Stimulated activated CD8-positive, alpha-beta memory T cell treated with anti-CD3 and anti-CD28 coated beads, Interleukin-7, amount 100 ng/mL, for 1 hour (primary cell): ENCODE data around the gene KDM5A.
"Not testable (repeated sequence)": the region's sequence is repeated elsewhere in the genome, so short reads cannot be mapped to it uniquely, and the experiment has no call there.

Source experiments
- DNase-seq, 2 donors: peaks; one replicate each; pipeline ENCODE4 v3.0.0-alpha.2; 2020; ENCODE audit warnings: low read depth in 2 of 2

Gene KDM5A

DNA sequence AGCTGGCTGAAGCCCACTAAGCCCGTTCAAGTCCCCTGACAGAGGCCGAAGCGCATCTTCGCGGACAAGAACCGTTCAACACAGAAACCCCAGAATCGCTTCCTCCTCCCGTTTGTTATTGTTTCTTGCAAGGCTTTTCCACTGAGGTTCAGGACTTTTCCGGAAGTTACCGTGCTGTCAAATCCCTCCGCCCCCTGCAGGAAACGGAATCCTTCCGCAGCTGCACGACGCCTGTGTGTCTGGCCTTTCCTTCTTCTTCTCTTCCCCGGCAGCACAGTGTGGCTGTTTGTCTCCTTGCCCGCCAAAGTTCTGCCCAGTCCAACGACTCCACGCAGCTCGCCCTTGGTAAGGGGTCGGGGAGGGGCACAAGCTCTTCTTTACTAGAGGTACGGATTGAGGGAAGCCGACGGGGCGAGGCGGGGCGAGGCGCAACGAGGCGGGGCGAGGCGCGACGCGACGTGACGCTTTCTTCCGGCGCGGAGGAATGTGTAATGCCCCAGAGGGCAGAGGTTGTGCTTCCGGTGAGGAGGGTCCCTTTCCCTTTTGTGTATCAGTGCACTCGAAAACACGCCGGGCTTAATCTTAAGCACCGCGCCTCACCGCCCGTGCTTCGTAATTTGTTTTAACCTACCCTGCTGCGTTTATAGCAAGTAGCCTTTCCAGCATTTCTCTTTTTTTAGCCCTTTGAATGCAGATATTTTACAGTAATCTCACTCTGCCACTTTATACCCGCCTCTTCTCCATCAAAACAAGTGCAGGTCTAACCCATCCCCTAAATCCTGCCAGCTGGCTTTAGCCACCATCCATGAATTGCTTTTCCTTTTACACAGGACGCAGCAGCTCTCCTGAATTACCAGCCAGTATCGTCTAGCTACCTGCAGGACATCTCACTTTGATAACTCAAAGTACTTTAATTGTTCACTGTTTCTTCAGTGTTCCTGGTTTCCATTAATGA, at the start of gene KDM5A:
TSS of gene KDM5A (minus strand) at position 179 of the 955 bp plus-strand sequence. CDS start 229 bp downstream, outside the sequence.
- peak; percentile 74 to 83 for DNase-seq

DNA sequence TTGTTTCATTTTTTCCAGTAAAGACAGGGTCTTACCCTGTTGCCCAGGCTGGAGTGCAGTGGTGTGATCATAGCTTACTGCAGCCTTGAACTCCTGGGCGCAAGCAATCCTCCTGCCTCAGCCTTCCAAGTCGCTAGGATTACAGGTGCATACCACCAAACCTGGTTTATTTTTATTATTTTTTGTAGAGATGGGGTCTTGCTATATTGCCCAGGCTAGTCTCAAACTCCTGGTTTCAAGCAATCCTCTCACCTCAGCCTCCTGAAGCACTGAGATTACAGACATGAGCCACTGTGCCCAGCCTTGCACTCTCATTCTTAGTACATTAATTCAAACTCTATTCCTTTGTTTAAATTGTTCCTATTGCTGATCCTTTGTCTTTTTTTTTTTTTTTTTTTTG, 46.6 kb upstream of the KDM5A start:
- DNase-seq, result not testable (repeated sequence)

- DNase-seq, result no peak
These were observed 33.4 kb upstream of the KDM5A start for GRCh38 chr12:422526-422925.

GRCh38 chr12:418432-418831, 29.3 kb upstream of the KDM5A start:
- no peak for DNase-seq

DNA sequence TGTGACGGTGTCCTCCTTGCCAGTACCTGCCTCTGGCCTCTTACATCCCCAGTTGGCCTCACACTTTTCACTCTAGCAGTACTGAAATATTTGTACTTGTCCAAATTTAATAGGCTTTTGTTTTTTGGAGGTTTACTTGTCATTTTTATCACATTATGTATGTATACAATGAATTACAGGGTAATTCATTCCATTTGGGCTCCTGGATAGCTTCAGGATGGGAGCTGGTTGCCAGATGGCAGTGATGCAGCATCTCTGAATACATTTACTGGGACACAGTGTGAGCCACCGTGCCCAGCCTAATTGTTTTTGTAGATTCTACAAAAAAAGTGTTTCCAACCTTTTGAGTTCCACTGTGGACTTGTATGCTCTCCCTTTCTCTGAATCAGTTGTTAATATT, 25.7 kb upstream of the KDM5A start:
- DNase-seq, result no peak

DNA sequence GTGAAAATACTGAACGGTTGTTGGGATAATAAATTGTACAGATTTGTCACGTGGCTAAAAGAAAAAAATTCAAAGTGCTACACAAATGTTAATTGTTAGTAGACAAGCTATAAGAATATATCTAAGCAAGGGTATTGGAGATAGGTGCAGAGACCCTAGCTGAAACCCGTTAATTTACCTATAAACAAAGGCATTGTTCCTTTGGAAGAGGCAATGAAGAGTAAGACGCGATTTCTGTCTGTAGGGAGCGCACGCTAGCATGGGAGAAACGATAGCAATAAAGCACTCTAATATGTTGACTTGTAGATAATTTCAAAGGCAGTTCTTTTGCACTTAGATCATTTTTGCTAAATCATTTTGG, 12.9 kb upstream of the KDM5A start:
- no peak for DNase-seq

DNA sequence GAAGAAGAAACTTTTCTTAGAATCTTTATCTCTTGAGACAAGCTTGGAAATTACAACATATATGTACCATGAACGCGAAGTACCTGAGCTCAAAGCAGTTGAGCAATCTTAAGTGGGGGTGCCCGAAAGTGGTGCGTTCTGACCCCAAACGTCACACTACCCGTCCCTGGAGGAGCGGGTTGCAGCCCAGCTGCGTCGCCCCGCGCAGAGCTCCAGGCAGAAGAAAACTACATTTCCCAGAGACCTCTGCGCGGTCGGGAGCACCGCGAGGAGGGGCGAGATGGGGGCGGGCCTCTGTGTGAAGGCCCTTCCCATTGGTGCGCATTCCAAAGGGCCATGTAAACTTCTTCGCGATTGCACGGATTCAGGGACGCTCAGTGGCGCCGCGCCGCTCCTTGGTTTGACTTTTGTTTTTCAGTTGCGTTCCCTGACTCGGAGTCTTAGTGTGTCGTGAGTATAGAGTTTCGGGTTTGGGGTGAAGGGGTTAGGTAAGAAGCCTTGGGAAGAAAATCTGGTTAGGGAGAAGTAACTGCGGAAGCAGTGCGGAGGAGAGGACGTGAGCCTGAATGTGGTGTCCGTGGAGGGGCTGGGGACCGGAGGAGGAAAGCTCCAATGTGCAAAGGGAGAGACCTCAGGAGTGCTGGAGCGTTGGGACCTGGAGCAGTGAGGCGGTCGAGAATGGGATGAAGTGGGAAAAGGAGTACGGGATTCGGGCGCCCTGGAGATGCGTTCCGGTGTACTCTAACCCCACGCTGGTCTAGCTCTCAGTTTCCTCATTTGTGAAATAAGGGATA, 12.3 kb upstream of the KDM5A start, which contains the start of gene CCDC77:
TSS of gene CCDC77 (plus strand) at position 410 of the 794 bp plus-strand sequence. CDS start 7,740 bp downstream, outside the sequence.
- peak; percentile 86 to 88 for DNase-seq

- DNase-seq, result no peak
These were observed 11.7 kb upstream of the KDM5A start for GRCh38 chr12:400828-401227.

DNA sequence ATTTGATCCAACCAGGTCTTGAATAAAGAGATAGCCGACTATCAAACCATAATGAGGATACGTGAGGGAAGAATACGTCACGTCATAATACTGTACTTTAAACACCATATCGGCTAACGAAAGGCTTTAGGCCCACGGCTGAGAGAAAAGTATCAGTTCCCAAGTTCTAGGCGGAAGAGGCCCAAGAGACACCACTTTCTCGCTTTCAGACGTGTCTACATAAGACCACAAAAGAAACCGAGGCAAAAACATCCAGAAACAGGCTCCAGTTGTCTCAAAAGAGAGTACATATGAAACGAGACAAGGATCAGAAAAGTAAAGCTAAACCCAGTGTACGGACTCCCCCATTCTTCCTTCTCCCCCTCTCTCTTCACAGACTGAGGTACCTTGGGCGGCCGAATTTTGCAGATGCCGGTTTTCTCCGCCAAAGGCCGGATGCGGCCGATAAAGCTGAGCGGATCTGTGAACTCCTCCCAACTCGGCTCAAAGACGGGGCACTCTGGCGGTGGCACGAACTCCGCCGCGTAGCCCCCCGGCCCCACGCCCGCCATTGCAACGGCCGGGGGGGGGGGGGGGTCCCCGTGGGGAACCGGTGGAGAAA, 479 bp downstream of the KDM5A start:
- peak; percentile 21 to 25 for DNase-seq

DNA sequence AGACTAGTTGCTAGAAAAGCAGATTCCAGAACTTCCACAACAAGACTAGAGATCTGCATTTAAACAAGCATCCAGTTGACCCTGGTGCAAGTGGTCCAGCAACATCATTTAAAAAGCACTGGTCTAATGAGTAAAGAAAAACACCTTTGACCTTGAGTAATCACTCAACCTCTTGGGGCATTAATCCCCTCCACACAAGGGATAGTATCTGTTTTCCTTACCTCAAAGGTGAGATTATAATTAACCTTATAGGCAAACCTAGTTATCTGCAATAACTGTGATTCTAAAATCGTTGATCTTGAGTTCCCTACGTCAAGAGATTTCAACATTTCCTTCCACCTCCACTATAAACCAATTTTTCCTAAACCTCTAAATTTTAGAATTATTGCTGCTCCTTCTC, 1.1 kb downstream of the KDM5A start:
- no peak for DNase-seq

DNA sequence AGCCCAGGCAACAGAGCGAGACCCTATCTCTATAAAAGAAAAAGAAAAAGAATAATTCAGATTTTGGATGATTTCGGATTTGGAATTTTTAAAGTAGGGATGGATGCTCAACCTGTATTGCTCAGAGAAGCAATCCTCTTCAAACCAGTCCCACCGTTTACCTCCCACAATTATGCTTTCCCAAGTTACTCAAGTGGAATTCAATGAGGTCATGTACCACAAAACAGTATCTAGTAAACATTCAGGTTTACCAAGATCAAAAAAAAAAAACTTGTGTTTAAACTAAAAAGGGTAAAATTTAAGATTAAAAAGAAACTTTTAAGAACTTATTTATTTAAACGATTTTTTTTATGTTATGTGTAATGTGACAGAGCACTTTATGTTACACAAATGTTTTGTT, 2.5 kb downstream of the KDM5A start:
- DNase-seq, result no peak

DNA sequence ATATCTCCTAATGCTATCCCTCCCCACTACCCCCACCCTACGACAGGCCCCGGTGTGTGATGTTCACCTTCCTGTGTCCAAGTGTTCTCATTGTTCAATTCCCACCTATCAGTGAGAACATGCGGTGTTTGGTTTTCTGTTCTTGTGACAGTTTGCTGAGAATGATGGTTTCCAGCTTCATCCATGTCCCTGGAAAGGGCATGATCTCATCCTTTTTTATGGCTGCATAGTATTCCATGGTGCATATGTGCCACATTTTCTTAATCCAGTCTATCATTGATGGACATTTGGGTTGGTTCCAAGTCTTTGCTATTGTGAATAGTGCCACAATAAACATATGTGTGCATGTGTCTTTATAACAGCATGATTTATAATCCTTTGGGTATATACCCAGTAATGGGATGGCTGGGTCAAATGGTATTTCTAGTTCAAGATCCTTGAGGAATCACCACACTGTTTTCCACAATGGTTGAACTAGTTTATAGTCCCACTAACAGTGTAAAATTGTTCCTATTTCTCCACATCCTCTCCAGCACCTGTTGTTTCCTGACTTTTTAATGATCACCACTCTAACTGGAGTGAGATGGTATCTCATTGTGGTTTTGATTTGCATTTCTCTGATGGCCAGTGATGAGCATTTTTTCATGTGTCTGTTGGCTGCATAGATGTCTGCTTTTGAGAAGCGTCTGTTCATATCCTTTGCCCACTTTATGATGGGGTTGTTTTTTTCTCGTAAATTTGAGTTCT, 18.2 kb downstream of the KDM5A start:
- not testable (repeated sequence) for DNase-seq

DNA sequence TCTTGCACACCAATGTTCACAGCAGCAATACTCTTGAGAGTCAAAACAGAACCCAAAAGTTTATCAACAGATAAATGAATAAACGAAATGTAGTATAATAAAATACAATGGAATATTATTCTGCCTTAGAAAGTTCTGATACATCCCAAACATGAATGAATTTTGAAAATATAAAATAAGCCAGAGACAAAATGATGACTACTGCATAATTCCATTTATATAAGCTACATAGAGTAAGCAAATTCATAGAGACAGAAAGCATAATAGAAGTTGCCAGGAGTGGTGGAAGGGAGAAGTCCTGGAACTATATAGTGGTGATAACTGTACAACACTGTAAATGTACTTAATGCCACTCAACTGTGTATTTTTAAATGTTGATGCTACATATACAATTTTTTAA, 21.1 kb downstream of the KDM5A start:
- no peak for DNase-seq

DNA sequence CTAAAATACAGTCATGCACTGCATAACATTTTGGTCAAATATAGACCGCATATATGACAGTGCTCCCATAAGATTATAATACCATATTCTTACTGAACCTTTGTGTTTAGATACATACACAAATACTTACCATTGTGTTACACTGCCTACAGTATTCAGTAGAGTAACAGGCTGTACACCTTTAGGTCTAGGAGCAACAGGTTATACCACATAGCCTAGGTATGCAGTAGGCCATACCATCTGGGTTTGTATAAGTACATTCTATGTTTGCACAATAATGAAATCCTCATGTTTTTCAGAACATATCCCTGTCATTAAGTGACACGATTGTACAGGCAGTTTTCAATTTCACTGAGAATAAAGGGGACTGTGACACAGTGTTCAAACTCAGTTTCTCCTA, 22.3 kb downstream of the KDM5A start:
- no peak for DNase-seq

- no peak for DNase-seq
These were observed 30.0 kb downstream of the KDM5A start for GRCh38 chr12:359091-359490.

GRCh38 chr12:356276-356988, 32.7 kb downstream of the KDM5A start:
- DNase-seq, result no peak

- DNase-seq, result not testable (repeated sequence)
These were observed 37.9 kb downstream of the KDM5A start for GRCh38 chr12:351197-351596.

GRCh38 chr12:349625-350024, 39.5 kb downstream of the KDM5A start:
- DNase-seq, result not testable (repeated sequence)

DNA sequence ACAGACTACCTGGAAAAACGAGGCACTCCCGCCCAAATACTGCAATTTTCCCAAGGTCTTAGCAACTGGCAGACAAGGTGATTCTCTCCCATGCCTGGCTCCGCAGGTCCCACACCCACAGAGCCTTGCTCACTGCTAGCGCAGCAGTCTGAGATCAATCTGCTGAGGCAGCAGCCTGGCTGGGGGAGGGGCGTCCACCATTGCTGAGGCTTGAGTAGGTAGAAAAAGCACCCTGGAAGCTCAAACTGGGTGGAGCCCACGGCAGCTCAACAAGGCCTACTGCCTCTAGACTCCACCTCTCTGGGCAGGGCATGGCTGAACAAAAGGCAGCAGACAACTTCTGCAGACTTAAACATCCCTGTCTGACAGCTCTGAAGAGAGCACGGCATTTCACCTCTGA, 46.1 kb downstream of the KDM5A start:
- not testable (repeated sequence) for DNase-seq

GRCh38 chr12:337039-337438, 52.1 kb downstream of the KDM5A start:
- no peak for DNase-seq

GRCh38 chr12:334125-334524, 55.0 kb downstream of the KDM5A start:
- no peak for DNase-seq
